DMS53 (cell line): Measurements from ENCODE around the gene SLC38A8.
A peak's percentile ranks its signal among the peaks of the same experiment; 100 is the strongest.

ENCODE experiments used
- DNase-seq: peaks from one replicate; lab custom pipeline; 2025; lab: John Stamatoyannopoulos, UW

The SLC38A8 gene

GRCh38 chr16:84042308-84042878 lies at the start of gene SLC38A8:
Gene SLC38A8 (minus strand): TSS chr16:84042795. CDS start chr16:84042157, 638 bp downstream.
- DNase-seq: no peak

GRCh38 chr16:84091460-84091859 lies 48.9 kb upstream of the SLC38A8 start:
- no peak for DNase-seq

- DNase-seq: no peak
These were observed 47.6 kb upstream of the SLC38A8 start for GRCh38 chr16:84090211-84090610.

DNA sequence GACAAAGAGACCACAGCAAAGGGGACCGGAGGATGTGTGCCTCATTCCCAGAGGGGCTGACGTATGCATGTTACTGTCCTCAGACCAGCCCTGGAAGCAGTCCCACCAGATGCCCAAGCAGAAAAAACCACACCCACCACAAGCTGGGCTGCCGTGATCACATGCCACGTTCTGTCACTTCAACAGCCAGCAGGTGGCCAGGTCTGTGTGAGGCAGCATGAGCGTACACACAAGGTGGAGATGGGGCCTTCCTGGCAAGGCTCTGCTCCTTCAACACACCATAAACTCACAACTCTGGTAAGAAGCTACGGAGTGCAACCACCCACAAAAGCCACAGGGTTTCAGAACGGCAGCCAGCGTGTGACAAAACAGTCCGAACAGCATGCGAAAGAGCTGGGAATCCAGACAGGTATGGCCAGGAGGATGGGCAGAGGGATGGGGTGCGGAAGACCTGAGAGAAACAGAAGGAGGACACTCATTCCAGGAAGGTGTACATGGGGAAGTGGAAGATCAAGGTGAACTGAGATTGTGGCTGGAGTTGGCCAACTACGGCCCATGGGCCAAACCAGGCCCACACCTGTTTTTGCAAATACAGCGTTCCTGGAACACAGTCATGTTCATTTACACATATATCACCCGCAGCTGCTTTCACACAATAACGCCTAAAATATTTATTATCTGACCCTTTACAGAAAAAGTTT lies 46.2 kb upstream of the SLC38A8 start:
- peak; percentile 49 for DNase-seq

DNA sequence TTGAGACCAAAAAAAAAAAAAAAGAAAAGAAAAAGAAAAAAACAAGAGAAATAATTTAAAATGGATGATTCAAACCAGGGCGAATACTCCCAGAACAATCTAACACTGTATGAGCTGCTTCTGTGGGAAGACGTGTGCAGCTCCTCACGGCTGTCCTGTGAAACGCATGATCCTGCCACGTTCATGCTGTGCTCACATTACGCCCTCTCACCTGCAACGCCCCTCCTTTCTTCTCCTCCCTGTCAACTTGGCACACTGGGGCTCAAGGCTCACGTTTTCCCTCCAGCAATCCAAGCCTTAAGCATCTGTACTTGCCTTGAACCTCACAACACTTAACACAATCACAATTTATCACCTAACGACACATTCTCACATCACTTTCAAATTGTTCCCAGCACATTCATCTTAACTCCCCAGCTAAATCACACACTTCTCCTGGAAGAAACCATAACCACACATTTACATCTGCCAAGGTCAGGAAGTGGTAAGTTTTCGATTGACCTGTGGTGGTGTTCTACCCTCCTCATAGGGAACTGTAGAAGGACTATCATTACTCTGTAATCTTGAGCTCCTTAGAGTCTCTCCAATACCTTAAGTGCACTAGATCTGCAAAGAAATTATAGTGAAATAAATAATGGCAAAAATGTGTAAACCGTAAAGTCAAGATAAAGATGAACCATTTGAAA lies 45.0 kb upstream of the SLC38A8 start:
- no peak for DNase-seq

- DNase-seq: no peak
These were observed 44.4 kb upstream of the SLC38A8 start for GRCh38 chr16:84087001-84087400.

DNA sequence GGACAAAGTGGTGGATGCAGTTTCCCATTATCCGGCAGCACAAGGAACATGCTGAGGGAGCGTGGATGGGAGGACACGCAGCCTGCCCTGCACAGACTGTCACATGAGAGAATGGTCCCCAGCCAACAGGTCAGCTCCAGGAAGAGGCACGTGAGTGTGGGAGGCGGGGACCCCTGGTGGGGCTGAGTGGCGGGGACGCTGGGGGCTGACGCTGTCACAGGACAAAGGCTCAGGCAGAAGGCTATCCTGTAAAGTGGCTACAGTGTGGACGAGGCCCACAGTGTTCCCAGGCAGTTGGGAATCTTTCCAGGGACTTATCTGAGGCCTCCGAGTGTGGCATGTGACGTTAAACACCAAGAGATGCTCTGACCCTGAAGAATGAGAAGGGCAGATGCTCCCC lies 43.7 kb upstream of the SLC38A8 start:
- no peak for DNase-seq

GRCh38 chr16:84085773-84086172 lies 43.2 kb upstream of the SLC38A8 start:
- DNase-seq: no peak

DNA sequence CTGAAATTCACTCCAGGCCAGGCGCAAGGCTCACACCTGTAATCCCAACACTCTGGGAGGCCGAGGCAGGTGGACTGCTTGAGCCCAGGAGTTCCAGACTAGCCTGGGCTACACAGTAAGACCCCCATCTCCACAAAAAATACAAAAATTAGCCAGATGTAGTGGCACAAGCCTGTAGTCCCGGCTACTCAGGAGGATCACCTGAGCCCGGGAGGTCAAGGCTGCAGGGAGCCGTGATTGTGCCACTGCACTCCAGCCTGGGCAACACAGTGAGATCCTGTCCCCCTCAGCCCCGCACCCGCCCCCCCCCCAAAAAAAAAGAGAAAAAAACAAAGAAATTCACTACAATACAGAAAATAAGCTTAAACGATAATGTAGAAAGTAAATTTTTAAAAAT lies 42.7 kb upstream of the SLC38A8 start:
- no peak for DNase-seq

DNA sequence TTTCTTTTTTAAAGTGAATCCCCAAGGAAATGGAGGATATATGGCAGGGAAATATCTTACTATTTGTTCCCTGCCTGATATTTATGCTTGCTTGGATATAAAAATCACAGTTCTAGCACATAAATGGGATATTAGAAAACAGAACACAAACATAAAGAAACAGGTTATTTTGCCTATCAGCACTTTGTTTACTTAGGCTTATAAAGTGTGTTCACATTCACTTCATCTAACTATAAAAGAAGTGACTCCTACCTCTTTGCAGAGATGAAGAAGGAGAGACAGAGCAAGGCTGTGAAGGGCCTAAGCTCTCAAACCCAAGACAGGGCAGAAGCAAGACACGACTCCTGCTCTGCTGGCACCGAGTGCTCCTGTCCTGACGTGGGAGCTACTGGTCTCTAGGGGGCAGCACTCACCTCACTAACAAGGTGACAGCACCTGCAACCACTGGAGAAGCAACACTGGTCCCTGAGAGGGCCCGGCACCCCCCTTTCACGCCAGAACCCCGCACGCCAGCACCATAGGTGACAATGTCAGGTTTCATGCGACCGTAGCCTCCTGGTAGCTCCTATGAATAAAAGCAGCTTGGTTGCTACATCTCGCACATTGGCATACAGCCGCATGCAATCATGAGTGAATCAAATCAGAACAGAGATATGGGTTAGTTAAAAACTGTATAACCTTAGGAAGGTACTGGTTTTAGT lies 42.1 kb upstream of the SLC38A8 start:
- peak; percentile 86 for DNase-seq

GRCh38 chr16:84082835-84083569 lies 40.4 kb upstream of the SLC38A8 start:
- DNase-seq: no peak

DNA sequence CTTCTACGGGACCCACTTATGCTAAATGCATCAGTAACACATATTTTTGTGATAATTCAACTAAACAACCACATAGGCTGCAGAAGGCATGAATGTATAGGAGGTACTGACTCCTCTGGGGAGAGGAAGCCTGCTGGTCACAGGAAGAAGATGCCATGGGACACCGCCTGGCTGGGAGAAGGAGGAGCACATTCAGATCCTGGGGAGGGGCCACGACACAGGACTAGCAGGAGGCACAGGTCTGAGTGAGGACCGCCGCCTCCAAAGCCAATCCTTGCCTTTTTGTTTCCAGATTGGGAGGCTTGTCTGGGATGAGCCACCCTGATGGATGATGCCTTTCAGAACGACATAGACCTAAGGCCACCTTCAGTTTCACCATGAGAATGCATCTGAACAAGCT lies 39.5 kb upstream of the SLC38A8 start:
- DNase-seq: no peak

DNA sequence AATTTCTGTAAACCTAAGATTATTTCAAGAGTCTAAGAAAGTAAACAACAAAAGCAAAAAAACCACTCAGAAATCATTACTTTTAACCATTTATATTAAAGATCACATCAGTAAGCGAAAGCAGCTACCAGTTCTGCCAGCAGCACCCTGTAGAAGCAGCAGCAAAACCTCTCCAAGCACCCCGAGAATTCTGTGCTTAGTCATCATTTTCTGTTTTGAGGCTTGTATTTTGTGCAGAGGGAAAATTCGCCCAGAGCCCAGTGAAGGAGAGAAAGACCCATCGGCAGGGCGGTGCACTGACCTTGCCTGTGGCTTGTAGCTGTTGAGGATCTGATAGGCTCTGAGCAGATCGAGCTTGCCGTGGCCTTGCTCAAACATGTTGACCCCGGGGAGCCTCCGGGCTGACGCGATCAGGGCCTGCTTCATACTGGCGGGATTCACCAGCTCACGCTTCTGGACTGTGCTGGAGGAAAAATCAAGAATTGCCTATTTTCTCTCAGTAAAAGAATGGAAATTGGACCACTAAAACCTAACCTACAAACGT lies 38.9 kb upstream of the SLC38A8 start:
- no peak for DNase-seq

DNA sequence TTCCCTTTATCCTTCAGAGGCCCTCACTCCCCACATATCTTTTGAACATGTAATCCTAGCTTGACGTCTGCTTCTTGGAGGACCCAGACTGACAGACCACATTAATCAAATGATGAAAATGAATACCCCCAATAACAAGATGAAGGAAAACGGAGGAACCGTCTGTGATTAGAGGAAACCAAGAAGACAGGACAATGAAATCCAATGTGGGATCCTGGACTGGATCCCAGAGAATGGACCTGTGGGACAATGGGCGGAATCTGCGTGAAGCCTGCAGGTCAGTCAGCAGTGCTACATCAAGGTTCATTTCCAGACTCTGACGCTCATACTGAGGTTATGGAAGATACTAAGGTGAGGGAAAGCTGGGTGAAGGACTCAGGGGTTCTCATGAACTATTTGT lies 38.2 kb upstream of the SLC38A8 start:
- DNase-seq: no peak

GRCh38 chr16:84080378-84080777 lies 37.8 kb upstream of the SLC38A8 start:
- no peak for DNase-seq

- DNase-seq: no peak
These were observed 37.1 kb upstream of the SLC38A8 start for GRCh38 chr16:84079664-84080063.

DNA sequence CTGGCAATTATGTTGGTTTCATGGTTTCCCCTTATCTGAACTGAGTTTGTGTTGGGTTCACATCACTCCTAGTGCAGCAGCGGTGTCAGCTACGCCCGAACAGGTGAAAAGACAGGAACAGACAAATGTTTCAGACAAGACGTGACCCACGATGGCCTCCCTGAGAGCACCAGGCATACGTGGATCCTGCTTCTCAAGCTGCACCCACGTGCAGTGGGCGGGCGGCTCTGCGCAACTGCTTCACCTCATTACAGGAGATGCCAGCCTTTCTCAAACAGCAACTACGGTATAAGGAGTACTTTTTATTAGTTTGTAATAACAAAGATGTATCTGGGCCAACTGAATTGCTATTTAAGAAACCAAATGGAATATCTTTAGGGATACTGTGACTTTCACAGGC lies 32.8 kb upstream of the SLC38A8 start:
- no peak for DNase-seq

DNA sequence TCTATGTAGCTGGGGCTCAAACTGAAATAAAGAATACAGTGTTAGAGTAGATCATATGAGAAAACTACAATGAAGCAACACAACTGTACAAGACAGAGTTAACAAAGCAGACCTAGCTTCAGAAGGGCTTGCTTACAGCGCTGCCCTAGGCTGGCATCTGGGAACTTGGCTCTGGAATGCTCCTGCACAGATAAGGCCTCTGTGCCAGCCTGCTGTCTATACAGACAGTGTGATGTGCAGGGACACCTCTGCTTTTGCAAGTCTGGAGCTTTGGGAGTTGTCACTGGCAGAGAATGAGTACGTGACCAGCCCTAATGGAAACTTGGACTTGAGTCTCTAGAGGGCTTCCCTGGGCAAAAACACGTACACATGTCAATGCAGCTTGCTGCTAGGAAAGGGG lies 32.1 kb upstream of the SLC38A8 start:
- no peak for DNase-seq

- DNase-seq: no peak
These were observed 29.4 kb upstream of the SLC38A8 start for GRCh38 chr16:84072014-84072413.

DNA sequence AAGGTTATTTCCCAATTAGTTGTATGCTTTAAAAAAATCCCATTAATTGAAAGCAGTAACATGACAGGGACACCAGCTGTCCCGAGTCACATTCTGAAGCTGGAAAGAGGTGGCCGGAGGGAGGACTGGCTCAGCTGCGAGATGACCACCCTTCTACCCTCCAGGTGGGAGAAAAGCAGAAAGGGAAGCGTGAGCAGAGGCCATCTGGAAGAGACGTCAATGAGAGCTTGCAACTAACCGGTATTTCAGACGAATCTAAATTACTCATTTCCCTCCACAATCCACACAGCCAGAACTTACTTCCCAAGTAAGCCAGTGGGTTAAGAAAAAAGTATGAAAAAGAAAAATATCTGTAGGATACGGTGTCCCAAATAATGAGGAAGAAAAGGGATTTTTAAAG lies 28.5 kb upstream of the SLC38A8 start:
- DNase-seq: no peak

DNA sequence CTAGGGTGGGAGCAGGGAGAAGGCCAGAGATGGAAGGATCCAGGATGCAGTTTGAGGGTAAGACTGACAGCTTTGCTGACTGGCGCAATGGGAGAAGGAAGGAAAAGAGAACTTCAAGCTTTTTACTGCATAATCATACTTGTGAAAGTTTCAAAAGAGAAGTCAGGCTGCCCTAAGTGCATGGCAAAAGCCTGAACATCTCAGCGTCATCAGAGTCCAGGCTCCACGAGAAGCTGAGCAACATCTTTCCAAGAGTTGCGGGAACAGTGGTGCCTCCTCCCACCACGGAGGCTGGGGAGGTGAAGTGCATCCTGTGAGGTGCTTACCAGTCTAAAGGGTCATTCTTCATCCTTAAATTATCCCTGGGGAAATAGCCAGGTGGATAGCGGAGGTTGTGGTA lies 26.9 kb upstream of the SLC38A8 start:
- no peak for DNase-seq
